Measurements from ENCODE around the gene EYS. TPM values are rescaled to one million over a fixed set of nuclear protein-coding genes. Genes with fewer than 3 reads are reported as not detected.

Gene EYS
- total and polyA plus RNA-seq, 8 donors, result 0.24 to 0.85 (median 0.55) TPM

DNA sequence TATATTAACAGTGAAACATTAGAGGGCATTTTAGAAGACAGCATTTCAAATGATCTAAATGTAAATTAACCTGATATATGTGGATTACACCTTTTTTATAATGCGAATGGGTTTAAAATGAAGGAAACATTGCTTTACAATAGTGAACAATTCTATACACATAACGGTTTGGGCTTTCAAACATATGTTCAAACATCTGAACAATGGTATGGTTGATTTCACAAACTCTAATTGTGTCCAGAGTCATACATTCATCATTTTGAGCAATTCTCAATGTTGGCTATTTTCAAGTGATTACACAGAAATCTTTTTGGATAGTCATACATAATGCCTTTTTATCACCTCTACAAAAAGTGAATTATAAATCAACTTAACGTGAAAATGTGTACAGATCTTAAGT, 1493.3 kb downstream of the EYS start:
- H3K27me3 ChIP-seq, result no peaks in the 10 kb centered on the region
- H3K4me1 ChIP-seq, result no peaks in the 10 kb centered on the region
- H3K36me3 ChIP-seq, result no peaks in the 10 kb centered on the region
- intact Hi-C loops (cut with DNase I), result no loop called here
- TF ChIP-seq CTCF (IDR thresholded peaks at IDR 0.05), result no peak
- ATAC-seq (no peak), DNase-seq (no peak)
- H3K9me3 ChIP-seq, result no peaks in the 10 kb centered on the region
- no peak overlapping the region for H3K4me3 ChIP-seq
- H3K27ac ChIP-seq, result no peak overlapping the region

DNA sequence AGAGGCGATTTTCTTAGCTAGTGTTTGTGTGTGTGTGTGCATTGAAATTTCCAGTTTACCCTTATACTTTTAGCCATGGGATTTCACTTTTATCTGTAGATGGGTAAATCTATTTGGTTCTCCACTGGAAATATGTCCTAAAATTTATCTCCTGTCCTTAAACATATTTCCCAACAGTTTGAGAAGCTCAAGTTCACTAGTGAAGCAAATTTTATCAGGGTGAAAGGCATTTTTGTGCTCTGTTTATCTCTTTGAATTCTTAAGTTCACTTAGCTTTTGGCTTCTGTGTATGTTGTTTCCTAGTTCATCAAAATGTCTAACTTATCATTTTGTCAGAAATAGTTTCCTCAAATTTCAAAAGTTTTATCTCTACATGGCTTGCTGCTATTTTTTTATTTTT, 1509.8 kb downstream of the EYS start:
- Histone ChIP-seq H3K27me3 (no peaks in the 10 kb centered on the region), H3K4me1 (no peaks in the 10 kb centered on the region), H3K36me3 (no peaks in the 10 kb centered on the region), H3K4me3 (no peak overlapping the region), H3K27ac (no peak overlapping the region), H3K9me3 (peaks cover 0 to 4% of the 10 kb centered on the region in 2 donors)
- no peak for TF ChIP-seq CTCF (IDR thresholded peaks at IDR 0.05)
- DNase-seq (no peak), ATAC-seq (no peak)
- intact Hi-C loops (cut with DNase I), result no loop called here

DNA sequence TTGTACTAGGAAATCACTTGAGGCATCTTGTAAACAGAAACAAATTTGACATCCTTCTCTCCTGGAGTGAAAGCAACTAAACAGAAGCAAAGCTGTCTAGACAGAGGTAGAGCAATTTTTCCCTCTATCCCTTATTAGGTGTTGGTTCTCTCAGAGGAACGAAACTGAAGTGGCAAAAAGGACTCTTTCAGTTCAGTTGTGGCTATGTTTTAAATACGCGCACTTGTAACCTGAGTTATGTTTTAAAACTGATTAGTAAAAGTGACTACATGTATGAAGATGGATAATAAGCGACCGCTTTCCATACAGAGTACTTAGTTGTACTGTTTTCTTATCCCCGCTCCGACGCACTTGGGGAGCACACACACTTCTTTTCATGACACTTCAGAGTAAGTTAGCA, 1520.4 kb downstream of the EYS start:
- no peak for TF ChIP-seq CTCF (IDR thresholded peaks at IDR 0.05)
- intact Hi-C loops (cut with DNase I), result no loop called here
- ATAC-seq, result no peak
- no peak overlapping the region for H3K27ac ChIP-seq
- H3K4me1 ChIP-seq, result no peaks in the 10 kb centered on the region
- peak in 2 of 4 donors; percentile 33 to 39 for DNase-seq
- H3K4me3 ChIP-seq, result no peak overlapping the region
- H3K36me3 ChIP-seq, result no peaks in the 10 kb centered on the region
- H3K27me3 ChIP-seq, result no peaks in the 10 kb centered on the region
- H3K9me3 ChIP-seq, result no peaks in the 10 kb centered on the region

DNA sequence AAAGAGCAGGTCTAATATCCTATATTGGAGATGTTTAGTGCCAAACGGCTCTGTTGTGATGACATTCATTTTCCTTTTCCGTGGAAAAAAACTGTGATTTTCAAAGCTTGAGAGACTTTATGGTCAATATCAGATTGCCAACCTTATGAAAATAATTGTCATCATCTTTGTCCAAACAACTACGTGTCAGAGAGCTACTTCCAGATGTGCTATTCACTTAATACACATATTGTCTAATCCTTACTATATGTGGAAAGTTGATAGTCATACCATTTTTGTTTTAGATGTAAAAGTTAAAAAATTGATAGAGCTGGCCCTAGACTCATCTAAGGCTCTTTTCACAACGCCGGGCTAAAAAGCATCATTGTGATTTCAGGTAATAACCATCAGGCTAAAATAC, 1521.4 kb downstream of the EYS start:
- H3K27ac ChIP-seq, result no peak overlapping the region
- no peak for ATAC-seq
- no peaks in the 10 kb centered on the region for H3K36me3 ChIP-seq
- no peaks in the 10 kb centered on the region for H3K4me1 ChIP-seq
- no peaks in the 10 kb centered on the region for H3K9me3 ChIP-seq
- intact Hi-C loops (cut with DNase I), result no loop called here
- no peaks in the 10 kb centered on the region for H3K27me3 ChIP-seq
- DNase-seq, result peak in 2 of 4 donors; percentile 36 to 44
- no peak overlapping the region for H3K4me3 ChIP-seq
- no peak for TF ChIP-seq CTCF (IDR thresholded peaks at IDR 0.05)

DNA sequence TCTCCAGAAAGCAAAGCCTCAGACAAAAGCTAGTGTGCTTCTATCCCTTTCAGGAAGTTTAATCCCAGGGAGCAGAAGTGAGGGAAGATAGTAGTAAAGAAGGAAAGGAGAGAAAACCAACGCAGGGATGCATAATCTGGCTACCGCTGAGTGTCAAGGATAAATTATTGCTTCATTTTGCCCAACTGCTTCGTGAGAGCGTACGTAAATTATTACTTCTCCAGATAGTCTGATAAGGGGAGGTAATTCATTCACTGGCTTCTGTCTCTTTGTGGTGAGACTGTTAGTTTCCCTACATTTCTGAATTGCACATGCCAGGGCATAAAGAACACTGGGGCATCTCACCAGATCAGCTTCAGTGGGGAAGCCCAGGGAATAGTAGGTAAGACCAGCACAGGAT, 1531.7 kb downstream of the EYS start:
- Histone ChIP-seq H3K27me3 (no peaks in the 10 kb centered on the region), H3K4me1 (no peaks in the 10 kb centered on the region), H3K27ac (no peak overlapping the region), H3K36me3 (no peaks in the 10 kb centered on the region), H3K4me3 (no peak overlapping the region), H3K9me3 (no peaks in the 10 kb centered on the region)
- TF ChIP-seq CTCF (IDR thresholded peaks at IDR 0.05), result no peak
- DNase-seq (no peak), ATAC-seq (no peak)
- intact Hi-C loops (cut with DNase I), result no loop called here

Data from left lung (tissue), 10 donors.